Measurements from ENCODE around the gene RNPEP. TPM values are rescaled to one million over a fixed set of nuclear protein-coding genes. Genes with fewer than 3 reads are reported as not detected.

The RNPEP gene
- 69.0 TPM for total RNA-seq (2013)
- polyA plus RNA-seq (100 to 1,000 TPM; 108 to 153 (median 127) TPM), polyA minus RNA-seq (69.0 and 87.1 TPM in 2 replicates), total RNA-seq (8.6 to 92.0 (median 59.7) reads per million in 11 experiments)

GRCh38 chr1:201982623-201983379 lies at the start of gene RNPEP:
Gene RNPEP (plus strand): TSS chr1:201982648. CDS start chr1:201982667, 19 bp downstream.
- intact Hi-C loops (cut with micrococcal nuclease) = no loop called here
- peak; percentile 21 for TF ChIP-seq CTCF (IDR thresholded peaks at IDR 0.05)

GRCh38 chr1:201933840-201934430 lies 48.5 kb upstream of the RNPEP start:
- Histone ChIP-seq H3K79me2 (ENCODE audit: insufficient read depth, low read length) (no peaks in the 10 kb centered on the region), H3K27ac (ENCODE audit: low read depth in 1 of 2, low read length in 2 of 2) (no peak overlapping the region), H3K27me3 (ENCODE audit: control insufficient read depth in 2 of 2, insufficient read depth in 2 of 2, low read length in 2 of 2) (peaks cover 0 to 14% of the 10 kb centered on the region in 2 donors), H3K9ac (ENCODE audit: insufficient read depth, low read length, poor library complexity, severe bottlenecking) (no peak overlapping the region), H2AFZ (ENCODE audit: insufficient read depth, low read depth, low read length, poor library complexity, severe bottlenecking) (no peak overlapping the region), H3K36me3 (replicated peaks in 1 of 2; ENCODE audit: control insufficient read depth in 1 of 2, insufficient read depth in 2 of 2, low read length in 2 of 2) (no peaks in the 10 kb centered on the region), H3K9me3 (replicated peaks in 1 of 2; ENCODE audit: control insufficient read depth in 1 of 2, insufficient read depth in 1 of 2, low read length in 2 of 2) (no peaks in the 10 kb centered on the region), H3K4me1 (ENCODE audit: control insufficient read depth in 1 of 2, insufficient read depth in 2 of 2, low read length in 2 of 2) (no peaks in the 10 kb centered on the region), H4K20me1 (ENCODE audit: insufficient read depth, low read length) (no peaks in the 10 kb centered on the region), H3K4me2 (replicated peaks; ENCODE audit: extremely low read depth, low read length, poor library complexity, severe bottlenecking) (no peak overlapping the region), H3K4me3 (replicated peaks in 1 of 3; ENCODE audit: low read depth in 2 of 3, low read length in 3 of 3) (no peak overlapping the region)
- H3K9me3 Mint-ChIP-seq = no peaks in the 10 kb centered on the region
- no peaks in the 10 kb centered on the region for H3K36me3 Mint-ChIP-seq
- peaks cover 4% of the 10 kb centered on the region for H3K4me1 Mint-ChIP-seq
- 77% methylated on average over 3 of the region's 5 CpGs for WGBS (ENCODE audit: insufficient coverage)
- no peak for DNase-seq
- H3K27ac Mint-ChIP-seq = no peak overlapping the region
- peaks cover 7 to 17% (median 9%) of the 10 kb centered on the region in 3 donors for H3K27me3 Mint-ChIP-seq (ENCODE audit: low read depth in 3 of 3)
- no peak for TF ChIP-seq CTCF (IDR thresholded peaks at IDR 0.05)
- intact Hi-C loops (cut with micrococcal nuclease) = no loop called here
- no peak overlapping the region for H3K4me3 Mint-ChIP-seq

More at GRCh38 chr1:201982623-201983379, at the start of gene RNPEP:
- peak within 1 kb of the TSS; percentile 83 for H3K4me2 ChIP-seq (replicated peaks; ENCODE audit: extremely low read depth, low read length, poor library complexity, severe bottlenecking)
- H3K27me3 Mint-ChIP-seq (ENCODE audit: low read depth in 3 of 3) = peaks cover 0 to 8% (median 2%) of the 10 kb centered on the region in 3 donors
- peak within 1 kb of the TSS; percentile 79 to 93 (median 89) for H3K27ac Mint-ChIP-seq
- peaks cover 28% of the 10 kb centered on the region for H3K4me1 Mint-ChIP-seq
- WGBS (ENCODE audit: insufficient coverage) = under 1% methylated on average over 79 of the region's 80 CpGs
- H3K9me3 ChIP-seq (replicated peaks in 1 of 2; ENCODE audit: control insufficient read depth in 1 of 2, insufficient read depth in 1 of 2, low read length in 2 of 2) = no peaks in the 10 kb centered on the region
- H3K36me3 ChIP-seq (replicated peaks in 1 of 2; ENCODE audit: control insufficient read depth in 1 of 2, insufficient read depth in 2 of 2, low read length in 2 of 2) = peaks cover 8 to 16% of the 10 kb centered on the region in 2 donors
- peak; percentile 68 to 76 (median 73) for DNase-seq
- peak within 1 kb of the TSS; percentile 91 for H2AFZ ChIP-seq (ENCODE audit: insufficient read depth, low read depth, low read length, poor library complexity, severe bottlenecking)
- peak within 1 kb of the TSS; percentile 42 to 88 for H3K27ac ChIP-seq (ENCODE audit: low read depth in 1 of 2, low read length in 2 of 2)
- no peaks in the 10 kb centered on the region for H3K9me3 Mint-ChIP-seq
- peaks cover 53% of the 10 kb centered on the region for H3K79me2 ChIP-seq (ENCODE audit: insufficient read depth, low read length)
- H3K27me3 ChIP-seq (ENCODE audit: control insufficient read depth in 2 of 2, insufficient read depth in 2 of 2, low read length in 2 of 2) = no peaks in the 10 kb centered on the region
- peaks cover 12 to 22% of the 10 kb centered on the region in 2 donors for H3K36me3 Mint-ChIP-seq
- H3K9ac ChIP-seq (ENCODE audit: insufficient read depth, low read length, poor library complexity, severe bottlenecking) = peak within 1 kb of the TSS; percentile 96
- peak within 1 kb of the TSS; percentile 70 to 89 (median 89) for H3K4me3 ChIP-seq (replicated peaks in 1 of 3; ENCODE audit: low read depth in 2 of 3, low read length in 3 of 3)
- peak within 1 kb of the TSS; percentile 95 to 97 for H3K4me3 Mint-ChIP-seq
- H4K20me1 ChIP-seq (ENCODE audit: insufficient read depth, low read length) = peaks cover 47% of the 10 kb centered on the region
- H3K4me1 ChIP-seq (ENCODE audit: control insufficient read depth in 1 of 2, insufficient read depth in 2 of 2, low read length in 2 of 2) = peaks cover 18 to 19% of the 10 kb centered on the region in 2 donors

Data from CD14-positive monocyte (primary cell).